GM23338 (cell line): ENCODE results near the gene ADAMTS13. TPM values are rescaled to one million over a fixed set of nuclear protein-coding genes. Genes with fewer than 3 reads are reported as not detected.

Source experiments
- ATAC-seq: fragments of 200-7000 bp; cut with Tn5 transposase; 3 replicates; pipeline ENCODE4 v1.9.1; 2020
- DNase-seq: peaks from one replicate; pipeline ENCODE4 v3.0.0-alpha.2; 2015; ENCODE audit warnings: low spot score
- H2AFZ ChIP-seq: fragments of 200-600 bp; sonication (generic); 2 replicates; pipeline ENCODE4 v1.8.0; 2016; ENCODE audit warnings: antibody characterized with exemption, mild to moderate bottlenecking, moderate library complexity
- H3F3A ChIP-seq: fragments of 200-600 bp; sonication (generic); replicated peaks from 2 replicates; pipeline ENCODE4 v1.8.0; 2017; ENCODE audit warnings: antibody characterized with exemption, mixed run types, low read depth
- H3K27ac ChIP-seq: fragments of 200-600 bp; sonication (generic); 2 replicates; pipeline ENCODE4 v1.6.1; 2016; ENCODE audit warnings: low read depth
- H3K27me3 ChIP-seq: fragments of 200-600 bp; sonication (generic); 2 replicates; pipeline ENCODE4 v1.8.0; 2016; ENCODE audit warnings: mild to moderate bottlenecking, mixed run types, moderate library complexity; ENCODE audit not compliant: insufficient read depth
- H3K36me3 ChIP-seq: fragments of 200-600 bp; sonication (generic); 2 replicates; pipeline ENCODE4 v1.8.0; 2016; ENCODE audit warnings: mild to moderate bottlenecking; ENCODE audit not compliant: insufficient read depth
- H3K4me1 ChIP-seq: fragments of 200-600 bp; sonication (generic); 2 replicates; pipeline ENCODE4 v1.8.0; 2016; ENCODE audit warnings: mild to moderate bottlenecking, moderate library complexity; ENCODE audit not compliant: insufficient read depth
- H3K4me2 ChIP-seq: fragments of 200-600 bp; sonication (generic); 2 replicates; pipeline ENCODE4 v1.7.1; 2017; ENCODE audit warnings: mixed run types
- H3K4me3 ChIP-seq: fragments of 200-600 bp; sonication (generic); 2 replicates; pipeline ENCODE4 v1.6.1; 2016; ENCODE audit warnings: mixed run types
- H3K79me2 ChIP-seq: fragments of 200-600 bp; sonication (generic); replicated peaks from 2 replicates; pipeline ENCODE4 v1.8.0; 2017; ENCODE audit warnings: mild to moderate bottlenecking; ENCODE audit not compliant: insufficient read depth
- H3K9me2 ChIP-seq: fragments of 200-600 bp; sonication (generic); 2 replicates; pipeline ENCODE4 v1.8.0; 2017; ENCODE audit not compliant: insufficient read depth
- H4K20me1 ChIP-seq: fragments of 200-600 bp; sonication (generic); replicated peaks from 2 replicates; pipeline ENCODE4 v1.8.0; 2017; ENCODE audit warnings: mild to moderate bottlenecking; ENCODE audit not compliant: insufficient read depth
- H3K27ac Mint-ChIP-seq: 2 replicates; pipeline ENCODE4 v1.8.0; 2020; ENCODE audit warnings: inconsistent platforms, mild to moderate bottlenecking, moderate library complexity, mixed read lengths
- H3K27me3 Mint-ChIP-seq: 3 replicates; pipeline ENCODE4 v1.8.0; 2022; ENCODE audit warnings: low read depth, mild to moderate bottlenecking, moderate library complexity, mixed read lengths, inconsistent platforms; ENCODE audit not compliant: insufficient read depth, poor library complexity
- H3K36me3 Mint-ChIP-seq: 3 replicates; pipeline ENCODE4 v1.8.0; 2021; ENCODE audit warnings: low read depth, mild to moderate bottlenecking, inconsistent platforms, moderate library complexity, mixed read lengths
- H3K4me1 Mint-ChIP-seq: 3 replicates; pipeline ENCODE4 v1.8.0; 2020; ENCODE audit warnings: mild to moderate bottlenecking, inconsistent platforms, mixed read lengths
- H3K4me3 Mint-ChIP-seq: 3 replicates; pipeline ENCODE4 v1.8.0; 2021; ENCODE audit warnings: moderate library complexity, mild to moderate bottlenecking, inconsistent platforms, mixed read lengths
- H3K9me3 Mint-ChIP-seq: 3 replicates; pipeline ENCODE4 v1.8.0; 2020; ENCODE audit warnings: moderate library complexity, mild to moderate bottlenecking, inconsistent platforms, mixed read lengths
- CREB1 ChIP-seq: fragments of 250-450 bp; sonication (Bioruptor Pico); IDR thresholded peaks from 2 replicates; pipeline ENCODE4 v1.5.0; 2020; ENCODE audit warnings: low read depth, mild to moderate bottlenecking, moderate library complexity
- CTCF ChIP-seq, 2 experiments: fragments of 200-600 bp in 1 of 2; sonication (generic) in 1 of 2; conservative IDR thresholded peaks; 2 replicates each; pipeline versions ENCODE4 v1.5.1 to v1.6.1; 2016 to 2017; ENCODE audit warnings: antibody characterized with exemption in 2 of 2, low read depth in 2 of 2, mild to moderate bottlenecking in 2 of 2, moderate library complexity in 1 of 2
- ETS1 ChIP-seq: IDR thresholded peaks from 2 replicates; pipeline ENCODE4 v1.6.1; 2016; ENCODE audit warnings: antibody characterized with exemption
- EZH2 ChIP-seq: fragments of 200-600 bp; sonication (generic); IDR thresholded peaks from one replicate; pipeline ENCODE4 v1.8.0; 2017; ENCODE audit warnings: antibody characterized with exemption, mild to moderate bottlenecking, low read depth; ENCODE audit not compliant: unreplicated experiment
- EZH2phosphoT487 ChIP-seq: fragments of 200-600 bp; sonication (generic); IDR thresholded peaks from one replicate; pipeline ENCODE4 v1.8.1; 2018; ENCODE audit warnings: antibody characterized with exemption; ENCODE audit not compliant: unreplicated experiment
- JUNB ChIP-seq: IDR thresholded peaks from one replicate; pipeline ENCODE4 v1.6.1; 2016; ENCODE audit warnings: antibody characterized with exemption; ENCODE audit not compliant: unreplicated experiment
- NANOG ChIP-seq: IDR thresholded peaks from 2 replicates; pipeline ENCODE4 v1.6.1; 2016; ENCODE audit warnings: antibody characterized with exemption, borderline replicate concordance
- POLR2AphosphoS5 ChIP-seq: IDR thresholded peaks from 2 replicates; pipeline ENCODE4 v1.6.1; 2016; ENCODE audit warnings: antibody characterized with exemption, low read depth
- STAT1 ChIP-seq: IDR thresholded peaks from one replicate; pipeline ENCODE4 v1.6.1; 2016; ENCODE audit warnings: antibody characterized with exemption; ENCODE audit not compliant: unreplicated experiment
- ZNF114 ChIP-seq: fragments of 250-450 bp; sonication (Bioruptor Pico); IDR thresholded peaks from 2 replicates; pipeline ENCODE4 v1.5.0; 2020; ENCODE audit warnings: mild to moderate bottlenecking, moderate library complexity
- ZNF331 ChIP-seq: fragments of 250-450 bp; sonication (Bioruptor Pico); IDR thresholded peaks from 2 replicates; pipeline ENCODE4 v1.5.0; 2020; ENCODE audit warnings: low read depth, mild to moderate bottlenecking, moderate library complexity
- ZNF462 ChIP-seq: fragments of 250-450 bp; sonication (Bioruptor Pico); IDR thresholded peaks from 2 replicates; pipeline ENCODE4 v1.5.0; 2020; ENCODE audit warnings: mild to moderate bottlenecking, moderate library complexity
- polyA plus RNA-seq: library from polyadenylated mRNA; unstranded; fragments of >200 nt; fragmentation: Nextera tagmentation; extraction: Ambion mirVana; gene quantifications from 2 replicates; pipeline ENCODE4 v1.2.1, GENCODE V29; 2016
- total RNA-seq: library from RNA; depleted of rRNA; stranded (reverse); fragments of >200 nt; shearing (Covaris generic); gene quantifications from 2 replicates; pipeline ENCODE4 v1.2.3, GENCODE V29; 2014

ADAMTS13 gene
- total and polyA plus RNA-seq, 2 experiments from 2014 or later, result 6.0 TPM

GRCh38 chr9:133387680-133388079, 34.5 kb upstream of the ADAMTS13 start:
- H3K4me3 Mint-ChIP-seq, result no peak overlapping the region
- Histone ChIP-seq H3K4me2 (no peak overlapping the region), H3K4me1 (no peaks in the 10 kb centered on the region), H3K79me2 (no peaks in the 10 kb centered on the region), H3K9me2 (0 out of 2 replicates have a peak, but pooled peaks cover 2% of the 10 kb centered on the region), H3K4me3 (no peak overlapping the region), H2AFZ (no peak overlapping the region), H4K20me1 (no peaks in the 10 kb centered on the region), H3K27ac (no peak overlapping the region), H3K27me3 (no peaks in the 10 kb centered on the region), H3F3A (no peaks in the 10 kb centered on the region), H3K36me3 (no peaks in the 10 kb centered on the region)
- no peak for TF ChIP-seq EZH2phosphoT487
- no peaks in the 10 kb centered on the region for H3K36me3 Mint-ChIP-seq
- ATAC-seq (no peak), DNase-seq (no peak)
- peaks cover 9% of the 10 kb centered on the region for H3K27me3 Mint-ChIP-seq
- no peaks in the 10 kb centered on the region for H3K4me1 Mint-ChIP-seq
- H3K9me3 Mint-ChIP-seq, result peaks cover 16% of the 10 kb centered on the region
- H3K27ac Mint-ChIP-seq, result no peak overlapping the region

- no peaks in the 10 kb centered on the region for H3K36me3 Mint-ChIP-seq
- Histone ChIP-seq H3F3A (no peaks in the 10 kb centered on the region), H3K27ac (no peak overlapping the region), H3K79me2 (no peaks in the 10 kb centered on the region), H3K36me3 (no peaks in the 10 kb centered on the region), H3K4me1 (no peaks in the 10 kb centered on the region), H3K4me3 (no peak overlapping the region), H3K4me2 (no peak overlapping the region), H4K20me1 (no peaks in the 10 kb centered on the region), H2AFZ (no peak overlapping the region), H3K9me2 (no peaks in the 10 kb centered on the region), H3K27me3 (no peaks in the 10 kb centered on the region)
- H3K27me3 Mint-ChIP-seq, result peaks cover 9% of the 10 kb centered on the region
- H3K9me3 Mint-ChIP-seq, result peaks cover 16% of the 10 kb centered on the region
- H3K4me1 Mint-ChIP-seq, result no peaks in the 10 kb centered on the region
- TF ChIP-seq EZH2 (no peak), POLR2AphosphoS5 (no peak), CTCF (conservative IDR thresholded peaks at IDR 0.05; ENCODE audit: low read depth in 2 of 2) (no peak), ETS1 (no peak), STAT1 (no peak), JUNB (no peak), CREB1 (CRISPR knock-in tag) (no peak), ZNF114 (CRISPR knock-in tag) (no peak), ZNF462 (CRISPR knock-in tag) (no peak), NANOG (no peak), EZH2phosphoT487 (no peak), ZNF331 (no peak)
- no peak overlapping the region for H3K4me3 Mint-ChIP-seq
- no peak overlapping the region for H3K27ac Mint-ChIP-seq
- DNase-seq (no peak), ATAC-seq (no peak)
These were observed 33.1 kb upstream of the ADAMTS13 start for GRCh38 chr9:133389025-133389557.
